NT2/D1 (cell line): ENCODE measurements around the gene GSTO1.
A peak's percentile ranks its signal among the peaks of the same experiment; 100 is the strongest.

Source experiments
- DNase-seq: peaks from one replicate; pipeline ENCODE4 v3.0.0-alpha.2; 2011; ENCODE audit warnings: low read depth, low spot score
- H3K27me3 ChIP-seq: 2 replicates; pipeline ENCODE4 v1.6.0; 2011; ENCODE audit warnings: mild to moderate bottlenecking; ENCODE audit not compliant: insufficient read length, insufficient read depth
- H3K36me3 ChIP-seq: 2 replicates; pipeline ENCODE4 v1.6.1; 2011; ENCODE audit warnings: mild to moderate bottlenecking, low read length, mixed read lengths; ENCODE audit not compliant: insufficient read depth, insufficient read length
- H3K4me1 ChIP-seq: 2 replicates; pipeline ENCODE4 v1.5.1; 2011; ENCODE audit not compliant: insufficient read depth, insufficient read length
- H3K4me3 ChIP-seq: 2 replicates; pipeline ENCODE4 v1.5.1; 2011; ENCODE audit warnings: low read depth; ENCODE audit not compliant: insufficient read length
- H3K9ac ChIP-seq: 2 replicates; pipeline ENCODE4 v1.6.0; 2011; ENCODE audit warnings: low read depth; ENCODE audit not compliant: insufficient read length
- H3K9me3 ChIP-seq: 2 replicates; pipeline ENCODE4 v1.5.1; 2011; ENCODE audit warnings: mild to moderate bottlenecking, low read length; ENCODE audit not compliant: insufficient read depth
- SUZ12 ChIP-seq: IDR thresholded peaks from 2 replicates; pipeline ENCODE4 v1.6.1; 2011; ENCODE audit not compliant: insufficient read length, insufficient read depth; ENCODE audit errors: extremely low read depth
- YY1 ChIP-seq: IDR thresholded peaks from 2 replicates; pipeline ENCODE4 v1.6.1; 2011; ENCODE audit not compliant: insufficient read length, insufficient read depth
- ZNF274 ChIP-seq: IDR thresholded peaks from 2 replicates; pipeline ENCODE4 v1.6.1; 2011; ENCODE audit warnings: mild to moderate bottlenecking, low read depth, low read length

The GSTO1 gene

GRCh38 chr10:104254493-104255310 lies at the start of gene GSTO1:
TSS of gene GSTO1 (plus strand) at chr10:104254892. CDS start at chr10:104254929, 37 bp downstream.
- H3K4me3 ChIP-seq = peak within 1 kb of the TSS; percentile 78
- peaks cover 26% of the 10 kb centered on the region for H3K36me3 ChIP-seq
- H3K27me3 ChIP-seq = no peaks in the 10 kb centered on the region
- no peaks in the 10 kb centered on the region for H3K4me1 ChIP-seq
- peak within 1 kb of the TSS; percentile 88 for H3K9ac ChIP-seq
- peaks cover 4% of the 10 kb centered on the region; the same call in 1 of the 2 replicates for H3K9me3 ChIP-seq
- DNase-seq = no peak
- no peak for TF ChIP-seq YY1
- no peak for TF ChIP-seq ZNF274
- TF ChIP-seq SUZ12 = no peak

- Histone ChIP-seq H3K4me3 (no peak overlapping the region), H3K36me3 (no peaks in the 10 kb centered on the region), H3K27me3 (no peaks in the 10 kb centered on the region), H3K9ac (no peak overlapping the region), H3K9me3 (no peaks in the 10 kb centered on the region), H3K4me1 (no peaks in the 10 kb centered on the region)
- TF ChIP-seq ZNF274 (no peak), SUZ12 (no peak), YY1 (no peak)
- no peak for DNase-seq
Measured at GRCh38 chr10:104208730-104209129, 46.0 kb upstream of the GSTO1 start.

- H3K4me3 ChIP-seq = no peak overlapping the region
- H3K9me3 ChIP-seq = no peaks in the 10 kb centered on the region
- TF ChIP-seq ZNF274 (no peak), YY1 (no peak), SUZ12 (no peak)
- no peaks in the 10 kb centered on the region for H3K36me3 ChIP-seq
- H3K9ac ChIP-seq = no peak overlapping the region
- no peaks in the 10 kb centered on the region for H3K27me3 ChIP-seq
- H3K4me1 ChIP-seq = no peaks in the 10 kb centered on the region
- peak; percentile 32 for DNase-seq
Measured at GRCh38 chr10:104209575-104210198, 45.0 kb upstream of the GSTO1 start.

DNA sequence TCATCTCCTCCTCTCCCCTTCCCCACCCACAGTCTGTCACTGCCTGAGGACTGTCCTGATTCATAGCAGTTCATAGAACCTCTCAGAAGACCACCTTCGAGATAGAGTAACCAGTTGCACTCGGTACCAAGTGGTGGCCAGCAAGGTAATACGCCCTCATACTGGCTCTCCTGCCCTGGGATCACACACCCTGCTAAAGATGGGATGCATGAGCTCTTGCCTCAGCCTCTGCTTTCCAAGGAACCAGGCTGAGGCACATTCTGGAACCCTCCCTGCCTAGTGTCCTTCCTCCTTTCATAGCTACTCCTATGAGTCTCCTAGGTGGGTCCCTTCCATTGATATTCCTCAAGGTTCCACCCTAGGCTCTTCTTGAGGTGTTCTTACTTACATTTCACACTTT lies 38.1 kb upstream of the GSTO1 start:
- no peaks in the 10 kb centered on the region for H3K27me3 ChIP-seq
- H3K9me3 ChIP-seq = no peaks in the 10 kb centered on the region
- no peak overlapping the region for H3K4me3 ChIP-seq
- no peak for TF ChIP-seq ZNF274
- no peak for TF ChIP-seq SUZ12
- no peak for TF ChIP-seq YY1
- DNase-seq = no peak
- H3K9ac ChIP-seq = no peak overlapping the region
- H3K4me1 ChIP-seq = no peaks in the 10 kb centered on the region
- H3K36me3 ChIP-seq = no peaks in the 10 kb centered on the region

GRCh38 chr10:104218751-104219150 lies 35.9 kb upstream of the GSTO1 start:
- DNase-seq = no peak
- Histone ChIP-seq H3K9ac (no peak overlapping the region), H3K27me3 (no peaks in the 10 kb centered on the region), H3K4me3 (no peak overlapping the region), H3K4me1 (no peaks in the 10 kb centered on the region), H3K36me3 (no peaks in the 10 kb centered on the region), H3K9me3 (no peaks in the 10 kb centered on the region)
- no peak for TF ChIP-seq YY1
- no peak for TF ChIP-seq ZNF274
- TF ChIP-seq SUZ12 = no peak

GRCh38 chr10:104220522-104220921 lies 34.2 kb upstream of the GSTO1 start:
- no peaks in the 10 kb centered on the region for H3K36me3 ChIP-seq
- TF ChIP-seq YY1 (no peak), ZNF274 (no peak), SUZ12 (no peak)
- H3K4me3 ChIP-seq = no peak overlapping the region
- H3K9ac ChIP-seq = no peak overlapping the region
- no peak for DNase-seq
- H3K4me1 ChIP-seq = no peaks in the 10 kb centered on the region
- no peaks in the 10 kb centered on the region for H3K27me3 ChIP-seq
- H3K9me3 ChIP-seq = no peaks in the 10 kb centered on the region

DNA sequence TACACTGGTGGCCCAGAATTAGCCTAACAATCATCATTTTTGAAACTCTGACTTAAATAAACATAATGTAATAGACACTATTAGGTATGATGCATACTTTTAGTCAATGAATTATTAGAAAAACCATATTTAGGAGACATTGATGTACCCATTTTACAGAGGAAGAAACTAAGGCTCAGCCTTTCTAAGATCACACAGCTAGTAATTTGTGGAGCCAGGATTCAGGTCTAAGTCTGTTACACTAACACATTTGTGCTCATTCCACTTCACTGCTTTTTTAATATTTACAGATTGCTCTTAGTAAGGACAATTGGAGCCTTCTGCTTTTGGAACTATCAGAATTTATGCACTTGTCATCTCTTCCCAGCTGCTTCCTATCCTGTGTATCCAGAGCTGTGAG lies 31.4 kb upstream of the GSTO1 start:
- no peak for TF ChIP-seq SUZ12
- TF ChIP-seq ZNF274 = no peak
- TF ChIP-seq YY1 = no peak
- Histone ChIP-seq H3K4me3 (no peak overlapping the region), H3K9ac (no peak overlapping the region), H3K4me1 (no peaks in the 10 kb centered on the region), H3K27me3 (no peaks in the 10 kb centered on the region), H3K9me3 (no peaks in the 10 kb centered on the region), H3K36me3 (no peaks in the 10 kb centered on the region)
- no peak for DNase-seq
